Stromal cell of bone marrow (primary cell): ENCODE results near the gene SPTB.

Experiments used
- DNase-seq: peaks from one replicate; pipeline ENCODE4 v3.0.0-alpha.2; 2012; ENCODE audit warnings: low read depth

SPTB gene

DNA sequence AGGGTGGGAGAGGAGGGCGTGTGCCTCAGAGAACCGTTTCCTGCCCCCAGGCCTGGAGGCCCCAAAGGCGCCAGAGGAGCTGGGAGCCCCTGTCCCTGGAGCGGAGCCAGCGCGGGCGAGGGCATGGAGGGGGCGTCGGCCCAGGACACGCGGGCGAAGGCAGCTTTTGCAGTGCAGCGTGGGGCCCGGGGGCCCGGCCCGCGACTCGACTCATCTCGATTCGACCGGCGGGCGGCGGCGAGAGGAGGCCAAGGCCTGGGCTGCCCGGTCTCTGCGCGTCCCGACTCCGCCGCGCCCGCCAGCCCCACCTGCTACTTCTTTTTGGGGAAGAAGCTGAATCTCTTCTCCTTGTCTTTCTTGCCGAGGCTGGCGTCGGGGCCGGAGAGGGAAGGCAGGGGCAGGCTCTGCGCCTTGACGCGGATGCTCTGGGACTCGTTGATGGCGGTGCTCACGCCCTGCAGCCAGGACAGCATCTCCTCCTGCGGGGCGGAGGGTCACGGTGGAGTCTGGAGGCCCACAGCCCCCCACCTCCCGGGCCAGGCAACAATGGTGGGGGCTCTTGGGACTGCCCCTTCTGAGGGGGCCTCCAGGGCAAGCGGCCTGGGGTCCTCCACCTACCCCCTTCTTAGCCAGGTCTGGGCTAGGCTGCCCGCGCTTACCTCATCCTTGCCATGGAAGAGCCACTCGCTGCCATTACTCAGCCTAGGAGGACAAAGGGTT, 130.6 kb downstream of the SPTB start:
- no peak for DNase-seq

- no peak for DNase-seq
Measured at GRCh38 chr14:64748521-64748920, 131.2 kb downstream of the SPTB start.

- DNase-seq, result no peak
Measured at GRCh38 chr14:64747327-64747726, 132.4 kb downstream of the SPTB start.

DNA sequence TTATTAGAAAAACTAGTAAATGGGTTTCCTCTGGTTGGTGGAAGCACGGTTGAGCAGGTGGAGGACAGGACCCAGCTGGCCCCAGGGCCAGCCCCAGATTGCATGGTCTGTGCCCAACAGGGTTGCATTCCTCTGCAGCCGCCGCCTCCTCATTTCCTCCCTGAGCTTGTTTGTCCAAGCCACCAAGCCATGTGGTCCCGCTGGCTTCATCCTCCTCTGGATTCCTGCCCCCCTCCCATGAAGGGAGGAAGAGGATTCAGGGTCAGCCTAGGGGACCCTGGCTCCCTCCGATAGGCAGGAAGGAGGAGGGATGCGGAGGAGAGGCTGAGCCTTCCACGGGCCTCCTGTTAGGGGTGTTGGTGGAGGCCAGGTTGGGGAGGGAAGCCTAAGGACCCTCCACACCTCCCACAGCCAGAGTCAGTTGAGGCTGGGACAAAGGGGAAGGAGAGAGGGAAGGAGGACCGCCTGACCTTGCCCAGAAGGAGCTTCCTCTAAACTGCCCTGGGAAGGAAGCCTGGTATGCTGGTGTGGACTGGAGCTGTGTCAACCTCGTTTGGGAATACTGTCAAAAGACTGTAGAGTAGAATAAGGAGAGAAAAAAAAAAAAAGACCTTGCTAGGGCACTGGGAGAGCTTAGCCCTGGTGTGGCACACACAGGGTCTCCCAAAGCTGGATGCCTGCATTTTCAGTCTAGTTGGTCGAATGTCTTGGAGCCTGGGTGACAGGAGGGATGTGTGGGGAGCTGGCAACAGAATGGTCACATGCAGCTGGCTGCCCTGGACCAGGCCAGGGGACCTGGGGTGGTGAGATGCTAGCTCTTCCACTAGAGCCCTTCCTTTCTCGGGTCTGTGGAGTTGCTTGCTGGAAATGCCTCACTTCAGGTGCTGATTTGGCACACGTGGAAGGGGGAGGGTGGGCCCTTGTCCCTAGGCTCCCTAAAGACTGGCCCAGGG, 133.1 kb downstream of the SPTB start:
- no peak for DNase-seq

- DNase-seq, result no peak
Measured at GRCh38 chr14:64745511-64746091, 134.1 kb downstream of the SPTB start.

DNA sequence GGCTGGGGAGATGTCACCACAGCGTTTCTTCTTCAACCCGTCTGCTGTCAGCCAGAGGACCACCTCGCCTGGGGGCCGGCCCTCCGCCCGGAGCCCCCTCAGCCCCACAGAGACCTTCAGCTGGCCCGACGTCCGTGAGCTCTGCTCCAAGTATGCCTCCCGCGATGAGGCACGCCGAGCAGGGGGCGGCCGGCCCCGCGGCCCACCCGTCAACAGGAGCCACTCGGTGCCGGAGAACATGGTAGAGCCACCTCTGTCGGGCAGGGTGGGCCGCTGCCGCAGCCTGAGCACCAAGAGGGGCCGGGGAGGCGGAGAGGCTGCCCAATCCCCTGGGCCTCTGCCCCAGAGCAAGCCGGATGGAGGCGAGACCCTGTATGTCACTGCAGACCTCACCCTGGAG, 136.6 kb downstream of the SPTB start:
- DNase-seq, result no peak

- DNase-seq, result no peak
Measured at GRCh38 chr14:64741961-64742360, 137.7 kb downstream of the SPTB start.

DNA sequence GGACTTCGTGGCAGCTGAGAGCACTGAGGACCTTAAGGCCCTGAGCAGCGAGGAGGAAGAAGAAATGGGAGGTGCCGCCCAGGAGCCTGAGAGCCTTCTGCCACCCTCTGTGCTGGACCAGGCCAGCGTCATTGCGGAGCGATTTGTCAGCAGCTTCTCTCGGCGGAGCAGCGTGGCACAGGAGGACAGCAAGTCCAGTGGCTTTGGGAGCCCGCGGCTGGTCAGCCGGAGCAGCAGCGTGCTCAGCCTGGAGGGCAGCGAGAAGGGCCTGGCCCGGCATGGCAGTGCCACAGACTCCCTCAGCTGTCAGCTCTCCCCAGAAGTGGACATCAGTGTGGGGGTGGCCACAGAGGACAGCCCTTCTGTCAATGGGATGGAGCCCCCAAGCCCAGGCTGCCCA, 138.5 kb downstream of the SPTB start:
- no peak for DNase-seq

DNA sequence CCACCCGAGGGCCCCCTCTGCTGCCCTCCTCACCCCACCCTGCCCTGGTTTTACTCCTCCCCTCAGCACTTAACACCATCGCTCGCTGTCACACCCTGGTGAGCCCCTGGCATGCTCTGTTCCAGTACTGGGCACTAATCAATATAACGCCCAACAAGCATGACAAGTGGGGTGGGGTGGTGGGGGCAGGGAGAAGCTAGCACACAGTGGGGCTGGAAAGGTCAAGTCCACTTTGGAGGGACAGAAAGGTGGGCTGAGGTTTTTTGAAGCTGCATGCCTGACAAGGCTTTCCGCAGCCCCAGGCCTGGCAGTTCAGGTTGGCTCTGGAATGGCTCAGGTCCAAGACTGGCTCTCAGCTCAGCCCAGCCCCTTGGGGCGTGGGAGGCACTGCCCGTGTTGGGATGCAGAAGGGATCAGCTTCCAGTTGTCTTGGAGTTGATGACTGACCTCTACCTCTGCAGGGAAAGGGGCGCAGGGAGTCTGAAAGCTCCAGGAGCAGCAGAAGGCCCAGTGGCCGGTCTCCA, 141.4 kb downstream of the SPTB start:
- DNase-seq, result no peak

GRCh38 chr14:64737391-64738280, 142.1 kb downstream of the SPTB start:
- no peak for DNase-seq

DNA sequence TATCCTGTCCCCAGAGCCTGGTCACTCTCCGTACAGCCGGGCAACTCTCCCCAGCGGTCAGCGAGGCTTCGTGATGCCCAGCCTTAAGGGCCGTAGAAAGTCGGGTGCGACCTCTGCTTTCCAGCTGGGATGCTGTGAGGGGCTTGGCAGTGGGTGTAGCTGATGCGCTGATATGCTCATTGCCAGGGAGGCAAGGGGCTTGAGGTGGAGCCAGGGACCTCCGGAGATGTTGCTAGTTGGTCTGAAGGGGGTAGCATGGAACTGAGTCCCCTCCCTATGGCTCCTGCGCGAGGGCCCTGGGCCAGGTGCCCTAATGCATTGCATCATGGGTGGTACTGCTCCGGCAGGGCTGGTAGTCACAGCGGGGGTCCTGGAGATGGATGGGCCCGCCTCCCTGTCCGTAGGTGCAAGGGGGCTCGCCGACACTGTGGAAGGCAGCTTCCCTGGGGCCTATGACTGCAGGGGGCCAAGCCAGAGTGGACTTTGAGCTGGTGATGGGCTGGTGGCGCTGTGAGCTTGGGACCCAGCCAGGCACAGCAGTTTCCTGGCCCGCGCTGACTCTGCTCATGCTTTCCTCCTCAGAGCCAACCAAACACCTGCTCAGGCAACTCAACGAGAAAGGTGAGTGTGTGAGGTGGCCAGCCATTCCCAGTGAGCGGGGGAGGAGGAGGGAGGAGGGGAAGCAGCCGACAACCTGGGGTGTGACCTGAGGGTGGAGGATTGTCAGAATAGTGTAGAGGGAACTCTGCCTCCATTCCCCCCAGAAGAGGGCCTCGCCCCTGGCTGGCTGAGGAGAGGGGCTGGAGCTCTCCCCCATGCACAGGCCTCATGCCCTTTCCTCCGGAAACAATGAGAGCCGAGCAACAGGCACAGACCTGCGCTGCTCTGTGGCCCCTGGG, 143.2 kb downstream of the SPTB start:
- no peak for DNase-seq

DNA sequence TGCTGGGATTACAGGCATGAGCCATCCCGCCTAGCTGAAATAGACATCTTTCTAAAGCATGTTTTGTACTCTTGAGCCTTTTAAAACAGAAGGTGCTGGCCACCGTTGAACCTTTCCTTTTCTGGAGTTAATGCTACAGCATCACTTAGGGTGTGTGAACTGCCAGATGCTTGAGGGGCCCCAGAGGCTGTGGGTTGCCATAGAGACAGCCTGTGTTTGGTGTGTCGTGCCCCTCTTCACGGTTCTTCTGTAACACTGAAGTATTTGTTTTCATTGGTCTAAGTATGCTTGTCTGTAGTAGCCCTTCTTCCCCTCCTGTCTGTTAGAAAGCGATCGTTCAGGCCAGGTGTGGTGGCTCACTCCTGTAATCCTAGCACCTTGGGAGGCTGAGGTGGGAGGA, 144.7 kb downstream of the SPTB start:
- DNase-seq, result no peak

DNA sequence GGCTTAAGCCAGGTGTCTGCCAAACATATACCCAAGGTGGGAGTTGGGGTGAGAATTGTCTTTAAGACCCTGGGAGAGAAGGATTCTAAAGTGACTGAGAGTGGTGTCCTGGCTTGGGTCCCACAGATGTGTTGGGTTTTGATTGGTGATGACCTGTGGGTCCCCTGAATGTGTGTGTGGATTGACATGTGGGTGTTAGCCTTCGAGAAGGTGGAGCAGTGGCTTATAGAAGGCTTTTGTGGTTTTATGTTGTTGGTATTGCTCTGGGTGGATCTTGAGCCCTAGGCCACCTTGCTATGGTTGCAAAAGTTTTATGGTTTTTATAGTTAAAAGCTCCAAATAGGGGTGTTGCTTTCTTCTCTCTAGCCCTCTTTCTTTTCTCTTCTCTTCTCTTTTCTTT, 145.8 kb downstream of the SPTB start:
- DNase-seq, result no peak

DNA sequence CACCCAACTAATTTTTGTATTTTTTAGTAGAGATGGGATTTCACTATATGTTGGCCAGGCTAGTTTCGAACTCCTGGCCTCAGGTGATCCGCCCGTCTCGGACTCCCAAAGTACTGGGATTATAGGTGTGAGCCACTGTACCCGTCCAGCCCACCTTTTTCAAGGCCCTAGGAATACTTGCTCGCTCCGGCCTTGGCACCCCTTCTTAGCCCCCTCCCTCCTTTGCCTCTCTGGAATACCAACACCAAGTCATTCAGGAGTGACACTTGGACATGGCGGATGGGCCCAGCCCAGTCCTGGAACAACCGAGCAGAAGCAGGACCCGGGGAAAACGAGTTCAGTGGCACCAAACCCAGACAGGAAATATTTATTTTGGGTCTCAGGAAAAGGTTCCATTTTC, 146.4 kb downstream of the SPTB start:
- no peak for DNase-seq

GRCh38 chr14:64732536-64733120, 147.1 kb downstream of the SPTB start:
- no peak for DNase-seq

DNA sequence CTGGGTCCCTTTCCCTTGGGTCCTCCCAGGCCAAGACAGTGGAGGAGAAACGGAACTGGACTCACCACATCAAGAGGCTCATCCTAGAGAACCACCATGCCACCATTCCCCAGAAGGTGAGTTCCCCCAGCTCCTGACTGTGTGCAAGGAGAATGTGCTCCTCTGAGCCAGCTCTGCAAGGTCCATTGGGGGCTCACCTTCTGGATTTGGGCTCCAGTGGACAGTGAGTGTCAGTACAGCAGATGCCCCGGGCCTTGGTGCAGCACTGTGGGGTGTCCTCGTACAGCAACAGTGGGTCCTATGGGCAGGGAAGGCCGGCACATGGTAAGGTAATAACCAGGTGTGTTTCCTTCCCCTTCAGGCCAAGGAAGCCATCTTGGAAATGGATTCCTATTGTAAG, 147.6 kb downstream of the SPTB start:
- DNase-seq, result no peak

GRCh38 chr14:64731141-64731581, 148.5 kb downstream of the SPTB start:
- DNase-seq, result no peak

- DNase-seq, result no peak
Measured at GRCh38 chr14:64730681-64731080, 149.0 kb downstream of the SPTB start.

DNA sequence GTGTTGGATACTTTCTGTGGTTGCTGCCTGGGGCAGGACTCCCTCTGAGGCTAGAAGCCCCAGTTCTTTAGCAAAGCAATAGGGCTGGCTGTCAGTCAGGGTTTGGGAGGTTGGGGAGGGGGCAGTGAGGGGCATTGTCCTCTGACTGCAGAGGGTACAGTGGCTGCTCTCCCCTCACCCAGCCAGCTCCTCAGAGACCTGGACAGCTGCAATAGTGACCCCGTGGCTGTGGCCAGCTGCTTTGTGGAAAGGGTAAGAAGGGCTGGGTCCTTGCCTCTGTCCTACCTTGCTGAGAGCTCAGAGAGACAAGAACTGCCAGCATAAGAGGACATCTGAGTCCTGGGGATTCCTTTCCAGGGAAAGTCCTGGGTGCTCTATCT, 149.7 kb downstream of the SPTB start:
- DNase-seq, result no peak

DNA sequence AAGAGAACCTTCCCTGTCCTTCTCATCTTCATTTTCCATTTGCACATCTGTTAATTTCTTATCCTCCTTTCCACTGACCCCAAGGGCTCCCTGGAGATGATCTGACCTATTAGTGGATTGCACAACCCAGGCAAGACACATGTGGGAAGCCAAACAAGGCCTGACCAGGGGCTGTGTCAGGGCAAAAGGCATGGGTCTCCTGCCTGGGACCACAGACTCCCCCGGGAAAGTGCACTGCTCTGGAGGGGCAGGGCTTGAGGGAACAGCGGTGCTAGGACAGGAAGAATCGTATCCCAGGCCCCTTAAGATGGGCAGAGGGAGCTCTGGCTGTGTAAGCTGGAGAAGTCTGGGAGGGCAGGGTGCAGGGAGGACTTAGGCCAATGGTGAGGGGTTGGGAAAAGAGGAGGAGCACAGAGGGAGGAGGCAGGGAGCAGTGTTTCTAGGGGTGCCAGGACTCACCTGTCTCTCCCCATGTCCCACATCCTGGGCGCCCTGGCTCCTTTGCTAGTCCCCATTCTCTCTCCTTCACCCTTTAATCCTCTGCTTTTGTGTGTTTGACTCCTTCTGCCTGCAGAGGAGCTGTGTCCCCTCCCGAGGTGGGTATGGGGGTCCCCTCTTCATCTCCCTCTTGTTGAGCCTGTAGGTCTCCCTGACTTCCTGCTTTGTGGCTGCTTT, 150.2 kb downstream of the SPTB start:
- DNase-seq, result no peak
